K562 (cell line): ENCODE data around the gene GET3. TPM values are rescaled to one million over a fixed set of nuclear protein-coding genes. Genes with fewer than 3 reads are reported as not detected.

Source experiments
- ARID4B ChIP-seq: sonication (generic); formaldehyde crosslinking; IDR thresholded peaks from 2 replicates; pipeline ENCODE4 v1.8.0; 2022; ENCODE audit warnings: mild to moderate bottlenecking, missing genetic modification reagents
- BMI1 ChIP-seq: fragments of 150-350 bp; IDR thresholded peaks from 2 replicates; pipeline ENCODE4 v1.6.1; 2014; ENCODE audit warnings: low read length
- CHD4 ChIP-seq: fragments of 200-600 bp; sonication (generic); IDR thresholded peaks from 3 replicates; pipeline ENCODE4 v1.6.1; 2012; ENCODE audit warnings: low read depth, mild to moderate bottlenecking, mixed read lengths, low read length, inconsistent platforms; ENCODE audit not compliant: insufficient read depth, insufficient replicate concordance, poor library complexity, severe bottlenecking
- ETS2 ChIP-seq: IDR thresholded peaks from 2 replicates; pipeline ENCODE4 v1.6.1; 2016; ENCODE audit warnings: borderline replicate concordance, missing genetic modification characterization, mild to moderate bottlenecking, moderate library complexity, missing compliant biosample characterization; ENCODE audit not compliant: poor library complexity, severe bottlenecking
- ETV5 ChIP-seq: sonication (generic); formaldehyde crosslinking; IDR thresholded peaks from 2 replicates; pipeline ENCODE4 v1.4.0; 2020; ENCODE audit warnings: low read depth, mild to moderate bottlenecking, missing genetic modification reagents
- FOXK2 ChIP-seq, 2 experiments: fragments of 450-650 bp; IDR thresholded peaks in 1 of 2; conservative IDR thresholded peaks in 1 of 2; 2 replicates each; pipeline ENCODE4 v1.6.1; 2016; ENCODE audit warnings: low read depth in 2 of 2, mild to moderate bottlenecking in 1 of 2
- GATAD2B ChIP-seq: fragments of 450-650 bp; IDR thresholded peaks from 2 replicates; pipeline ENCODE4 v1.6.1; 2017; ENCODE audit warnings: mild to moderate bottlenecking, borderline replicate concordance
- GMEB1 ChIP-seq: fragments of 250-450 bp; sonication (Bioruptor Pico); IDR thresholded peaks from 2 replicates; pipeline ENCODE4 v1.4.0; 2020; ENCODE audit warnings: mild to moderate bottlenecking
- MCM2 ChIP-seq: fragments of 450-650 bp; IDR thresholded peaks from 2 replicates; pipeline ENCODE4 v1.6.1; 2017; ENCODE audit warnings: low read depth, mild to moderate bottlenecking
- MNT ChIP-seq, 2 experiments: fragments of 450-650 bp; conservative IDR thresholded peaks; 2 replicates each; pipeline ENCODE4 v1.6.1; 2017; ENCODE audit warnings: mild to moderate bottlenecking in 2 of 2, moderate library complexity in 2 of 2
- POLR2G ChIP-seq: fragments of 200-400 bp; formaldehyde crosslinking; IDR thresholded peaks from 2 replicates; pipeline ENCODE4 v1.6.1; 2017; ENCODE audit warnings: low read depth, mild to moderate bottlenecking, antibody characterized with exemption, low read length, moderate library complexity
- POU5F1 ChIP-seq: fragments of 150-350 bp; IDR thresholded peaks from 2 replicates; pipeline ENCODE4 v1.6.1; 2014; ENCODE audit warnings: borderline replicate concordance, low read length, low read depth, mild to moderate bottlenecking; ENCODE audit not compliant: partially characterized antibody
- SRSF3 ChIP-seq: fragments of 200-400 bp; formaldehyde crosslinking; IDR thresholded peaks from 2 replicates; pipeline ENCODE4 v1.6.1; 2016; ENCODE audit warnings: mild to moderate bottlenecking, low read length, moderate library complexity; ENCODE audit not compliant: insufficient read depth
- TFE3 ChIP-seq: fragments of 450-650 bp; formaldehyde crosslinking; IDR thresholded peaks from 2 replicates; pipeline ENCODE4 v1.4.0; 2020; ENCODE audit warnings: mild to moderate bottlenecking, mixed read lengths
- U2AF2 ChIP-seq: fragments of 200-400 bp; formaldehyde crosslinking; optimal IDR thresholded peaks from 2 replicates; pipeline ENCODE3; 2017; ENCODE audit warnings: low read depth, mild to moderate bottlenecking, low read length
- ZNF197 ChIP-seq: fragments of 200-800 bp; sonication (Bioruptor generic); IDR thresholded peaks from 2 replicates; pipeline ENCODE4 v1.6.1; 2016; ENCODE audit warnings: low read depth, missing genetic modification characterization, missing compliant biosample characterization
- ZNF316 ChIP-seq: fragments of 450-650 bp; IDR thresholded peaks from 2 replicates; pipeline ENCODE4 v1.6.1; 2016
- ZNF778 ChIP-seq: fragments of 450-650 bp; formaldehyde crosslinking; IDR thresholded peaks from 2 replicates; pipeline ENCODE4 v1.4.0; 2020; ENCODE audit warnings: mild to moderate bottlenecking, moderate library complexity
- polyA plus RNA-seq, 8 experiments: library from polyadenylated mRNA; depleted of rRNA in 4 of 8; stranded (reverse) in 5 of 8; unstranded in 3 of 8; fragments of >200 nt; fragmentation: Nextera tagmentation in 2 of 8; fragmentation: Illumina TruSeq in 1 of 8; extraction: Ambion mirVana in 2 of 8; extraction: Trizol in 1 of 8; gene quantifications; 2 replicates each; pipeline versions ENCODE4 v1.2.1 to v1.2.3, GENCODE V29; 2011 to 2014; ENCODE audit warnings: inconsistent platforms in 1 of 8, missing spikeins in 1 of 8
- total RNA-seq, 7 experiments: library from RNA; depleted of rRNA in 6 of 7; stranded (reverse); fragments of >200 nt in 6 of 7; fragmentation: Illumina TruSeq in 2 of 7; extraction: Trizol in 2 of 7; gene quantifications; 2 replicates each; pipeline versions ENCODE4 v1.2.1 to v1.2.3, GENCODE V29; 2011 to 2021; ENCODE audit warnings: low replicate concordance in 1 of 7

Gene GET3
- total and polyA plus RNA-seq, 9 of the 15 experiments (the other 6 are each of a cell fraction or from before 2014, with no cell fraction given), result 8.3 to 83.5 (median 51.8) TPM

- TF ChIP-seq ARID4B (peak; percentile 23; the same call in 1 of the 2 replicates), BMI1 (no peak), GATAD2B (no peak), ZNF778 (CRISPR knock-in tag) (no peak), POLR2G (peak; percentile 60), ZNF316 (no peak), CHD4 (no peak), GMEB1 (CRISPR knock-in tag) (no peak), ETS2 (tag) (no peak), MNT (conservative IDR thresholded peaks at IDR 0.05) (peak in 1 of 2 experiments; percentile 42; a peak in 2 of 4 replicates), U2AF2 (no peak), ETV5 (CRISPR knock-in tag) (no peak), FOXK2 (conservative IDR thresholded peaks at IDR 0.05 in 1 of 2, IDR thresholded peaks at IDR 0.05 in 1 of 2; ENCODE audit: low read depth in 2 of 2) (no peak; a peak in 1 of 4 replicates), ZNF197 (CRISPR knock-in tag) (no peak), POU5F1 (no peak), SRSF3 (no peak), MCM2 (no peak), TFE3 (CRISPR knock-in tag) (no peak)
These were observed 20.4 kb downstream of the GET3 start (continued) for GRCh38 chr19:12757544-12758274.
